ENCODE results near the gene KRT80.

DNA sequence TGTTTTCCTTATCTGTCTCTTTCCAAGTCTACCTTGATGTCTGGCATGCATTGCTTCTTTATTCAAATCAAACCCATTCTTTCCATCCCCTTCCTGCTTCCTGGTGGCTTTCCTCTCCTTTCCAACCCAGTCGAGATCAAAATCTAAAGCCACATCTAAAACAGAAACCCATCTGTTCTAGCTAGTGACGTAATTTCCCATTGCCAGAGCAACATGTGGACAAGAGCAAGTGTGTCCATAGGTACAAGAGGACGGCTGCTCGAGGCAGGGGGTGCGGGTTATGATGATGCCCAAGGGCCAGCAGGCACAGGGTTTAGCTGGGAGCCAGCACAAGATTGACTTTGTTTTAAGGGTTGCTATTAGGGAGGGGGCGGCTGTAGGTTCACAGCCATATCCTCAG is 7.0 kb downstream of the KRT80 start:
- TF ChIP-seq POLR2AphosphoS5 (IDR thresholded peaks at IDR 0.05): no peak
- TF ChIP-seq, protein P1, sequence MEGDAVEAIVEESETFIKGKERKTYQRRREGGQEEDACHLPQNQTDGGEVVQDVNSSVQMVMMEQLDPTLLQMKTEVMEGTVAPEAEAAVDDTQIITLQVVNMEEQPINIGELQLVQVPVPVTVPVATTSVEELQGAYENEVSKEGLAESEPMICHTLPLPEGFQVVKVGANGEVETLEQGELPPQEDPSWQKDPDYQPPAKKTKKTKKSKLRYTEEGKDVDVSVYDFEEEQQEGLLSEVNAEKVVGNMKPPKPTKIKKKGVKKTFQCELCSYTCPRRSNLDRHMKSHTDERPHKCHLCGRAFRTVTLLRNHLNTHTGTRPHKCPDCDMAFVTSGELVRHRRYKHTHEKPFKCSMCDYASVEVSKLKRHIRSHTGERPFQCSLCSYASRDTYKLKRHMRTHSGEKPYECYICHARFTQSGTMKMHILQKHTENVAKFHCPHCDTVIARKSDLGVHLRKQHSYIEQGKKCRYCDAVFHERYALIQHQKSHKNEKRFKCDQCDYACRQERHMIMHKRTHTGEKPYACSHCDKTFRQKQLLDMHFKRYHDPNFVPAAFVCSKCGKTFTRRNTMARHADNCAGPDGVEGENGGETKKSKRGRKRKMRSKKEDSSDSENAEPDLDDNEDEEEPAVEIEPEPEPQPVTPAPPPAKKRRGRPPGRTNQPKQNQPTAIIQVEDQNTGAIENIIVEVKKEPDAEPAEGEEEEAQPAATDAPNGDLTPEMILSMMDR (IDR thresholded peaks at IDR 0.05): no peak
